Bronchial epithelial cell (primary cell): ENCODE data around the gene CDY2B. TPM values are rescaled to one million over a fixed set of nuclear protein-coding genes. Genes with fewer than 3 reads are reported as not detected.
"Not testable (repeated sequence)": the region's sequence is repeated elsewhere in the genome, so short reads cannot be mapped to it uniquely, and the experiment has no call there.

ENCODE experiments used
- DNase-seq: peaks from one replicate; pipeline ENCODE4 v3.0.0-alpha.2; 2010; ENCODE audit warnings: low read depth
- FAIRE-seq: peaks from 2 replicates; lab custom pipeline; 2011; peaks lifted over from hg19 to GRCh38; lab: Jason Lieb, UNC
- H3K27me3 ChIP-seq: 2 replicates; pipeline ENCODE4 v1.5.1; 2011; ENCODE audit warnings: low read length; ENCODE audit not compliant: control insufficient read depth, insufficient read depth
- H3K36me3 ChIP-seq: 2 replicates; pipeline ENCODE4 v1.5.1; 2011; ENCODE audit warnings: low read length; ENCODE audit not compliant: control insufficient read depth, insufficient read depth
- H3K4me3 ChIP-seq: 2 replicates; pipeline ENCODE4 v1.5.1; 2011; ENCODE audit warnings: mild to moderate bottlenecking, low read depth, low read length, control low read depth
- total RNA-seq: library from RNA; depleted of rRNA; stranded (reverse); fragments of >200 nt; gene quantifications from 2 replicates; pipeline ENCODE4 v1.2.1, GENCODE V29; 2014

The CDY2B gene
- total RNA-seq, 1 donor from 2014 or later: not detected

DNA sequence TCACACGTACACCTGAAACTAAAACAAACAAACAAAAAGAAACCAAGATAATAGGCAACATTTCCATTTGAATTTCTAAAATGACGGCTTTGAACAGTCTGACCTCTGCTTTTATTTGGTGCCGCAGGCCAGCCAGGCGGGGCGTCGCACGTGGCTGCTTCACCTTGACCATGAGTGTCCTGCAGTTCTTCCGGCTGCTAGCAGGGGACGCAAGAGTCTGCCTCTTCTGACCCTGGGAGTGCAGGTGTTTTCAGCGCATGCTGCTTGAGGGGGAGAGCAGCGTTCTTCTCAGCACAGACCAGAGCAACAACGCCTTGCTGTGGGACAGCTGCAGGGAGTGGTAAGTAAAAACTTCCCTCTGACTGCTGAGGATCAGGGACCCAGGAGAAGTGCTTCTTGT lies 47.9 kb downstream of the CDY2B start:
- not testable (repeated sequence) for H3K4me3 ChIP-seq, H3K27me3 ChIP-seq, FAIRE-seq, DNase-seq, H3K36me3 ChIP-seq

Other genes with a start within 250 kb of the CDY2B start
- not detected in 2 replicates for gene CDY2A, start 145.6 kb upstream of the CDY2B start, total RNA-seq